Peyer's patch (tissue), 4 donors: ENCODE data around the gene STOM. TPM values are rescaled to one million over a fixed set of nuclear protein-coding genes. Genes with fewer than 3 reads are reported as not detected.
"Not testable (repeated sequence)": the region's sequence is repeated elsewhere in the genome, so short reads cannot be mapped to it uniquely, and the experiment has no call there.

Experiments used
- DNase-seq, 3 donors: peaks; one replicate each; pipeline ENCODE4 v3.0.0-alpha.2; 2017 to 2019
- H3K27ac ChIP-seq, 4 donors: fragments of 200-600 bp; sonication (generic); one replicate each; pipeline ENCODE4 v1.5.1; 2016 to 2019
- H3K27me3 ChIP-seq, 2 donors: fragments of 200-600 bp; sonication (generic); one replicate each; pipeline ENCODE4 v1.5.1; 2019
- H3K36me3 ChIP-seq, 3 donors: fragments of 200-600 bp; sonication (generic); one replicate each; pipeline ENCODE4 v1.5.1; 2016 to 2019
- H3K4me1 ChIP-seq, 4 donors: fragments of 200-600 bp; sonication (generic); one replicate each; pipeline ENCODE4 v1.5.1; 2016 to 2019
- H3K4me3 ChIP-seq, 4 donors: fragments of 200-600 bp; sonication (generic); 1 replicate in 3 of 4; 2 replicates in 1 of 4; pipeline ENCODE4 v1.5.1; 2016 to 2019; ENCODE audit warnings: mild to moderate bottlenecking in 1 of 4
- H3K9me3 ChIP-seq, 4 donors: fragments of 200-600 bp; sonication (generic); one replicate each; pipeline ENCODE4 v1.5.1; 2016 to 2019; ENCODE audit warnings: mild to moderate bottlenecking in 1 of 4
- CTCF ChIP-seq, 6 experiments: fragments of 450-650 bp in 4 of 6; fragments of 200-600 bp in 2 of 6; sonication (generic) in 1 of 6; IDR thresholded peaks; one replicate each; pipeline ENCODE4 v1.5.1; 2017 to 2019; ENCODE audit warnings: antibody characterized with exemption in 6 of 6, mild to moderate bottlenecking in 3 of 6, moderate library complexity in 1 of 6
- POLR2A ChIP-seq, 2 donors: fragments of 450-650 bp; IDR thresholded peaks; one replicate each; pipeline ENCODE4 v1.5.1; 2017; ENCODE audit warnings: antibody characterized with exemption in 2 of 2, mild to moderate bottlenecking in 2 of 2, moderate library complexity in 2 of 2
- total RNA-seq, 4 donors: library from RNA; depleted of rRNA; stranded (reverse); fragments of >200 nt; gene quantifications; one replicate each; pipeline ENCODE4 v1.1.0, GENCODE V29; 2016

Gene STOM
- total RNA-seq, 4 donors from 2014 or later = 30.5 to 60.1 (median 47.2) TPM

GRCh38 chr9:121399126-121399882 is 29.3 kb upstream of the STOM start:
- no peak overlapping the region for H3K27ac ChIP-seq
- no peaks in the 10 kb centered on the region for H3K27me3 ChIP-seq
- H3K9me3 ChIP-seq = no peaks in the 10 kb centered on the region
- no peak for TF ChIP-seq CTCF (IDR thresholded peaks at IDR 0.05)
- no peak for TF ChIP-seq POLR2A (IDR thresholded peaks at IDR 0.05)
- H3K36me3 ChIP-seq = no peaks in the 10 kb centered on the region
- no peak for DNase-seq
- H3K4me1 ChIP-seq = no peaks in the 10 kb centered on the region
- H3K4me3 ChIP-seq = no peak overlapping the region

- Histone ChIP-seq H3K36me3 (no peaks in the 10 kb centered on the region), H3K27ac (no peak overlapping the region), H3K4me1 (no peaks in the 10 kb centered on the region), H3K27me3 (no peaks in the 10 kb centered on the region), H3K9me3 (no peaks in the 10 kb centered on the region), H3K4me3 (no peak overlapping the region)
- TF ChIP-seq CTCF (IDR thresholded peaks at IDR 0.05) (no peak), POLR2A (IDR thresholded peaks at IDR 0.05) (no peak)
- no peak for DNase-seq
These were observed 28.3 kb upstream of the STOM start for GRCh38 chr9:121398374-121398773.

GRCh38 chr9:121397277-121397676 is 27.2 kb upstream of the STOM start:
- H3K36me3 ChIP-seq, H3K27ac ChIP-seq, H3K4me3 ChIP-seq, H3K27me3 ChIP-seq, DNase-seq, H3K9me3 ChIP-seq, H3K4me1 ChIP-seq: not testable (repeated sequence)

GRCh38 chr9:121395558-121395957 is 25.5 kb upstream of the STOM start:
- Histone ChIP-seq H3K27ac (no peak overlapping the region), H3K9me3 (no peaks in the 10 kb centered on the region), H3K4me1 (no peaks in the 10 kb centered on the region), H3K27me3 (no peaks in the 10 kb centered on the region), H3K36me3 (no peaks in the 10 kb centered on the region), H3K4me3 (no peak overlapping the region)
- DNase-seq = no peak
- TF ChIP-seq POLR2A (IDR thresholded peaks at IDR 0.05) (no peak), CTCF (IDR thresholded peaks at IDR 0.05) (no peak)

- TF ChIP-seq POLR2A (IDR thresholded peaks at IDR 0.05) (no peak), CTCF (IDR thresholded peaks at IDR 0.05) (no peak)
- H3K36me3 ChIP-seq = no peaks in the 10 kb centered on the region
- H3K27ac ChIP-seq = no peak overlapping the region
- no peaks in the 10 kb centered on the region for H3K9me3 ChIP-seq
- no peaks in the 10 kb centered on the region for H3K27me3 ChIP-seq
- H3K4me3 ChIP-seq = no peak overlapping the region
- no peaks in the 10 kb centered on the region for H3K4me1 ChIP-seq
- no peak for DNase-seq
These were observed 24.2 kb upstream of the STOM start for GRCh38 chr9:121394292-121394691.

- no peaks in the 10 kb centered on the region for H3K27me3 ChIP-seq
- no peaks in the 10 kb centered on the region for H3K4me1 ChIP-seq
- TF ChIP-seq CTCF (IDR thresholded peaks at IDR 0.05) (no peak), POLR2A (IDR thresholded peaks at IDR 0.05) (no peak)
- DNase-seq = no peak
- no peaks in the 10 kb centered on the region for H3K36me3 ChIP-seq
- no peak overlapping the region for H3K27ac ChIP-seq
- no peak overlapping the region for H3K4me3 ChIP-seq
- no peaks in the 10 kb centered on the region for H3K9me3 ChIP-seq
These were observed 23.3 kb upstream of the STOM start for GRCh38 chr9:121393318-121393717.
